Breast epithelium (tissue), 3 donors: ENCODE data around the gene MEIOSIN.

Experiments
- POLR2A ChIP-seq: fragments of 450-650 bp; IDR thresholded peaks from one replicate; pipeline ENCODE4 v1.6.1; 2016; ENCODE audit warnings: antibody characterized with exemption, mild to moderate bottlenecking, moderate library complexity
- POLR2AphosphoS5 ChIP-seq, 3 donors: sonication (generic); formaldehyde crosslinking; IDR thresholded peaks; one replicate each; pipeline ENCODE4 v1.6.1; 2017; ENCODE audit warnings: antibody characterized with exemption in 3 of 3
- TF ChIP-seq, protein P1 (sequence below), 3 donors: fragments of 450-650 bp; IDR thresholded peaks; one replicate each; pipeline ENCODE4 v1.5.1; 2016 to 2017; ENCODE audit warnings: antibody characterized with exemption in 3 of 3, mild to moderate bottlenecking in 3 of 3, moderate library complexity in 3 of 3

DNA sequence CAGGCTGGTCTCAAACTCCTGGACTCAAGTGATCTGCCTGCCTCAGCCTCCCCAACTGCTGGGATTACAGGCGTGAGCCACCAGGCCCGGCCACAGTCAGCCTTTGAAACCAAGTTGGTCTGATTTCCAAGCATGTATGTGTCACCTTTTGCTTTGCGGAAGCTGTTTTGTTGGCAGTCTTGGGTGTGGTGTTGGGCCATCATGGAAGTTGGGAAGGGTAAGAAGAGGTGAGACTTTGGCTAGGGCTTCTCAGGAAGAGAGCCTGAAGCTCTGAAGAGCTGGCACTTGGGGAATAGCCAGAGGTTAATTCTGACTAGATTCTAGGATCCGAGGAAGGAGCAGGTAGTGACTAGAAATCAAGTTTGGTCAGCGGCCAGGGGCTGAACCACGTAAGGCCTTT lies 79.1 kb downstream of the MEIOSIN start:
- TF ChIP-seq POLR2A (no peak), POLR2AphosphoS5 (IDR thresholded peaks at IDR 0.05) (no peak)
- TF ChIP-seq, protein P1, sequence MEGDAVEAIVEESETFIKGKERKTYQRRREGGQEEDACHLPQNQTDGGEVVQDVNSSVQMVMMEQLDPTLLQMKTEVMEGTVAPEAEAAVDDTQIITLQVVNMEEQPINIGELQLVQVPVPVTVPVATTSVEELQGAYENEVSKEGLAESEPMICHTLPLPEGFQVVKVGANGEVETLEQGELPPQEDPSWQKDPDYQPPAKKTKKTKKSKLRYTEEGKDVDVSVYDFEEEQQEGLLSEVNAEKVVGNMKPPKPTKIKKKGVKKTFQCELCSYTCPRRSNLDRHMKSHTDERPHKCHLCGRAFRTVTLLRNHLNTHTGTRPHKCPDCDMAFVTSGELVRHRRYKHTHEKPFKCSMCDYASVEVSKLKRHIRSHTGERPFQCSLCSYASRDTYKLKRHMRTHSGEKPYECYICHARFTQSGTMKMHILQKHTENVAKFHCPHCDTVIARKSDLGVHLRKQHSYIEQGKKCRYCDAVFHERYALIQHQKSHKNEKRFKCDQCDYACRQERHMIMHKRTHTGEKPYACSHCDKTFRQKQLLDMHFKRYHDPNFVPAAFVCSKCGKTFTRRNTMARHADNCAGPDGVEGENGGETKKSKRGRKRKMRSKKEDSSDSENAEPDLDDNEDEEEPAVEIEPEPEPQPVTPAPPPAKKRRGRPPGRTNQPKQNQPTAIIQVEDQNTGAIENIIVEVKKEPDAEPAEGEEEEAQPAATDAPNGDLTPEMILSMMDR (IDR thresholded peaks at IDR 0.05), result no peak
